ENCODE measurements around the gene KIF26B. TPM values are rescaled to one million over a fixed set of nuclear protein-coding genes. Genes with fewer than 3 reads are reported as not detected.

KIF26B gene
- total RNA-seq, 1 experiment from 2014 or later: 1.6 TPM

DNA sequence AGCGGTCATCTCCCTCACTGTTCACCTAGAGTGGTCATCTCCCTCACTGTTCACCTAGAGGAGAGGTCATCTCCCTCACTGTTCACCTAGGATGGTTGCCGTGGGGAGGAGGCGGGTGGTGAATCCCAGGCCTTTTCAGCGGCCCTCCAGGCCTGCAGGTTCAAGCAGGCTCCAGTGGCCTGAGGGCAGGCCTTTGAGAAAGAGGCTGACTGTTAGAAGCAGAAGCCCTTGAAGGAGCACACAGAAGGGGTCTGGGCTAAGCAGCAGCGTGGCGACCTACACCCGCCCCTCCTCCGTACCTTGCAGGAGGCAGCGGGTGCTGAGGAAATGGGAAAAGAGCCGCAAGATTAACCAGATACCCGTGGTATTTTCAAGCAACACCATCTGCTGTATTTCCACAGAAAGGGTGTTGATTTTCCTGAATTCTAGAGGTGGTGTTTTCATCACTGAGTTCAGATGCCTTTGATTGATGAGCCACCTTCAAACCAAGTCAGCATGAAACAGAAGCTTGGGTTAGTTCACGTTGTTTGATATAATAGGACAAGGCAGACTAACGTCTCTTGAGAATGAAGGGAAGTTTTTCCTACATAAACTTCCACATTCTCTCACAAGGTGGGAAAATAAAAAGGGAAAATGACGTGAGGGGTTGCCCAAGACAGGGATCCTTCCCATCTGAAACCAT lies 289.5 kb downstream of the KIF26B start:
- intact Hi-C loops (cut with micrococcal nuclease): no loop called here
- DNase-seq (ENCODE audit: unreplicated experiment): no peak
- CTCF ChIA-PET: no interaction called here
- POLR2A ChIA-PET: no interaction called here
- Mint-ChIP-seq H3K27ac (ENCODE audit: low read depth, unreplicated experiment) (no peak overlapping the region), H3K36me3 (ENCODE audit: insufficient read depth, unreplicated experiment) (no peaks in the 10 kb centered on the region), H3K27me3 (ENCODE audit: insufficient read depth, unreplicated experiment) (peaks cover 53% of the 10 kb centered on the region), H3K9me3 (ENCODE audit: unreplicated experiment) (no peaks in the 10 kb centered on the region), H3K4me1 (ENCODE audit: insufficient read depth, unreplicated experiment) (no peaks in the 10 kb centered on the region), H3K4me3 (ENCODE audit: unreplicated experiment) (no peak overlapping the region)
- TF ChIP-seq, protein P1, sequence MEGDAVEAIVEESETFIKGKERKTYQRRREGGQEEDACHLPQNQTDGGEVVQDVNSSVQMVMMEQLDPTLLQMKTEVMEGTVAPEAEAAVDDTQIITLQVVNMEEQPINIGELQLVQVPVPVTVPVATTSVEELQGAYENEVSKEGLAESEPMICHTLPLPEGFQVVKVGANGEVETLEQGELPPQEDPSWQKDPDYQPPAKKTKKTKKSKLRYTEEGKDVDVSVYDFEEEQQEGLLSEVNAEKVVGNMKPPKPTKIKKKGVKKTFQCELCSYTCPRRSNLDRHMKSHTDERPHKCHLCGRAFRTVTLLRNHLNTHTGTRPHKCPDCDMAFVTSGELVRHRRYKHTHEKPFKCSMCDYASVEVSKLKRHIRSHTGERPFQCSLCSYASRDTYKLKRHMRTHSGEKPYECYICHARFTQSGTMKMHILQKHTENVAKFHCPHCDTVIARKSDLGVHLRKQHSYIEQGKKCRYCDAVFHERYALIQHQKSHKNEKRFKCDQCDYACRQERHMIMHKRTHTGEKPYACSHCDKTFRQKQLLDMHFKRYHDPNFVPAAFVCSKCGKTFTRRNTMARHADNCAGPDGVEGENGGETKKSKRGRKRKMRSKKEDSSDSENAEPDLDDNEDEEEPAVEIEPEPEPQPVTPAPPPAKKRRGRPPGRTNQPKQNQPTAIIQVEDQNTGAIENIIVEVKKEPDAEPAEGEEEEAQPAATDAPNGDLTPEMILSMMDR (IDR thresholded peaks at IDR 0.05; ENCODE audit: unreplicated experiment): no peak
- no TSS peak for BruUV-seq (replicated peaks)

DNA sequence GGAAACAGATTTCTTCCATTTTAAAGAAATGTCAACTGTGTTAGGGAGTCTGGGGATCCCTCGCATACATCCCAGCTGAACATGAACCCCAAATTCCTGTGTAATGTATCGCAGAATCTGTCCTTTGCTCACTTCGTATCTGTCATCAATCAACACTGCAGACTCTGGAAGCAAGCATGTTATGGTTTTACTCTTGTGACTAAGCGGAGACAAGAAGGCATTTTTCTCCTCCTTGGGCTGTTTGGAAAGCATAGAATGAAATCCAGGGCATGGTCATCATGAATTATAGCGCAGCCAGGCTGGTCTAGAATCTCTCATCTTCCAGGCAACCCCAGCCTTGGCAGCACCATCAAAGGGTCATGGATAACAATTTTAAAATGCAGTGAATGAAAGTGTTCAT lies 290.2 kb downstream of the KIF26B start:
- H3K4me3 Mint-ChIP-seq (ENCODE audit: unreplicated experiment): no peak overlapping the region
- no peak for DNase-seq (ENCODE audit: unreplicated experiment)
- ChIA-PET POLR2A (no interaction called here), CTCF (no interaction called here)
- BruUV-seq (replicated peaks): no TSS peak
- TF ChIP-seq, protein P1 (IDR thresholded peaks at IDR 0.05; ENCODE audit: unreplicated experiment): no peak
- no peaks in the 10 kb centered on the region for H3K4me1 Mint-ChIP-seq (ENCODE audit: insufficient read depth, unreplicated experiment)
- no peaks in the 10 kb centered on the region for H3K36me3 Mint-ChIP-seq (ENCODE audit: insufficient read depth, unreplicated experiment)
- intact Hi-C loops (cut with micrococcal nuclease): no loop called here
- no peaks in the 10 kb centered on the region for H3K9me3 Mint-ChIP-seq (ENCODE audit: unreplicated experiment)
- peaks cover 53% of the 10 kb centered on the region for H3K27me3 Mint-ChIP-seq (ENCODE audit: insufficient read depth, unreplicated experiment)
- no peak overlapping the region for H3K27ac Mint-ChIP-seq (ENCODE audit: low read depth, unreplicated experiment)

DNA sequence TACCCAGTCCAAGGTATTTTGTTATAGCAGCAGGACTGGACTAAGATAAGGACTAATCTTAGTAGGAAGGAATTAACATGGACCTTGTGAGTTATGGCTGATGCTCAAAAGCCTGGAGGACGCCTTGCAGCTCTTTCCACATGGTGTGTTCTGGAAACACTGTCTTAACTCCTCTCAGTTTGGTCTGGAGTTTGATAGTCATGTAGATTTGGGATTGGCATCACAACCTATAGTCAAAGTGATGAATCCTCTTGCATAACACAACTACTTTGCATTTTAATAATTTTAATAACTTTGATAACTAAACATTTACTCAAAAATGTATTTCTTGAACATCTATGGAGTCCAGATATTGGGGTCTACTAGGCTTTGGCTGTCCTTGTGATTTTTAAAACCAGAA lies 293.7 kb downstream of the KIF26B start:
- peaks cover 26% of the 10 kb centered on the region for H3K27me3 Mint-ChIP-seq (ENCODE audit: insufficient read depth, unreplicated experiment)
- H3K4me3 Mint-ChIP-seq (ENCODE audit: unreplicated experiment): no peak overlapping the region
- H3K9me3 Mint-ChIP-seq (ENCODE audit: unreplicated experiment): no peaks in the 10 kb centered on the region
- H3K4me1 Mint-ChIP-seq (ENCODE audit: insufficient read depth, unreplicated experiment): no peaks in the 10 kb centered on the region
- ChIA-PET CTCF (interaction anchor here (1.0 kb wide), 1 partner anchor 60 kb away, joined by 5 read pairs; no protein-coding TSS in a partner anchor), POLR2A (no interaction called here)
- no peak for DNase-seq (ENCODE audit: unreplicated experiment)
- no TSS peak for BruUV-seq (replicated peaks)
- TF ChIP-seq, protein P1 (IDR thresholded peaks at IDR 0.05; ENCODE audit: unreplicated experiment): no peak
- no peak overlapping the region for H3K27ac Mint-ChIP-seq (ENCODE audit: low read depth, unreplicated experiment)
- intact Hi-C loops (cut with micrococcal nuclease): no loop called here
- no peaks in the 10 kb centered on the region for H3K36me3 Mint-ChIP-seq (ENCODE audit: insufficient read depth, unreplicated experiment)

DNA sequence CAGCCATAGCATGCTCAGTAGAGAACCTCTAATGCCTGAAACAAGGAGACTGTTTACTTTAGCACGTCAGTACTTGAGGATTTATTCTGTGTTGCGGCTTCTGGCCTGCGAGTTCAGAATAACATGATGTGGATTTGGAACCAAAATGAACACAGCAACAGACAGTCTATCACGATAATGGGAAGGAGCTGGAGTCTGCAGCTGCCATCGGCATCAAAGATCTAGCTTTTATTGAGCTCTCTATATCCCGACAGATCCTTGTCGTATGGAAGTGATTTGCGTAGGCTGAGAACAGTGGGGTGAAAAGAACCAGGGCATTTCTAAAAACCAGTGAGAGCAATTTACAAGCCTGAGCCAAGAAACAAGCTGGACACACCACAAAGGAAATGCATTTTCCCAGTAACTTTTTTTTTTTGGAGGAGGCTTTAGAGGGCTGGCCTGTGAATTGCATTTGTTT lies 294.2 kb downstream of the KIF26B start:
- Mint-ChIP-seq H3K27ac (ENCODE audit: low read depth, unreplicated experiment) (no peak overlapping the region), H3K4me1 (ENCODE audit: insufficient read depth, unreplicated experiment) (no peaks in the 10 kb centered on the region), H3K9me3 (ENCODE audit: unreplicated experiment) (no peaks in the 10 kb centered on the region), H3K4me3 (ENCODE audit: unreplicated experiment) (no peak overlapping the region), H3K36me3 (ENCODE audit: insufficient read depth, unreplicated experiment) (no peaks in the 10 kb centered on the region), H3K27me3 (ENCODE audit: insufficient read depth, unreplicated experiment) (peaks cover 22% of the 10 kb centered on the region)
- intact Hi-C loops (cut with micrococcal nuclease): no loop called here
- ChIA-PET CTCF (interaction anchor here (1.0 kb wide), 1 partner anchor 59 kb away, joined by 5 read pairs; no protein-coding TSS in a partner anchor), POLR2A (no interaction called here)
- TF ChIP-seq, protein P1 (IDR thresholded peaks at IDR 0.05; ENCODE audit: unreplicated experiment): no peak
- no TSS peak for BruUV-seq (replicated peaks)
- DNase-seq (ENCODE audit: unreplicated experiment): no peak
